Heart left ventricle (tissue), 13 donors: ENCODE measurements around the gene MGST3.

ENCODE experiments used
- POLR2A ChIP-seq, 2 donors: fragments of 450-650 bp; IDR thresholded peaks; one replicate each; pipeline ENCODE4 v1.6.1; 2017; ENCODE audit warnings: antibody characterized with exemption in 2 of 2, mild to moderate bottlenecking in 2 of 2, moderate library complexity in 2 of 2
- TF ChIP-seq, protein P1 (sequence below), 12 donors: fragments of 200-600 bp; sonication (generic) in 4 of 12; IDR thresholded peaks; one replicate each; pipeline versions ENCODE4 v1.5.0 to v1.8.0; 2018 to 2022; ENCODE audit warnings: antibody characterized with exemption in 12 of 12, mild to moderate bottlenecking in 5 of 12
- donor health status: ischemic (EF 13 %, LVEDD 7.1; RV severe dilation, severe dysfunction).
- donor health status: DM: no; HTN: yes; CAD: no.
- donor health status: DM: no; HTN: no; CAD: no.
- donor health status: ischemic (EF 25% LVEDD 6.9; RV normal size, moderate dysfunction).
- donor health status: ischemic (EF 25% LVEDD 5.7; RV mildly dilated, moderate dysfunction).
- donor health status: ischemic (EF 35%, LVEDD 5.7; RV mildly dilated, moderate dysfunction).
- donor health status: nonischemic (EF 11% LVEDD 7.7; RV severe dilation, severe dysfunction).
- donor health status: DM: yes; HTN: yes; CAD: no.
- donor health status: PGD.
- donor health status: ischemic (EF 29% LVEDD 5.4; RV normal size, mild dysfunction).
- donor health status: nonischemic (EF 23%, LVEDD 6.1; RV moderate dilation, normal function).

DNA sequence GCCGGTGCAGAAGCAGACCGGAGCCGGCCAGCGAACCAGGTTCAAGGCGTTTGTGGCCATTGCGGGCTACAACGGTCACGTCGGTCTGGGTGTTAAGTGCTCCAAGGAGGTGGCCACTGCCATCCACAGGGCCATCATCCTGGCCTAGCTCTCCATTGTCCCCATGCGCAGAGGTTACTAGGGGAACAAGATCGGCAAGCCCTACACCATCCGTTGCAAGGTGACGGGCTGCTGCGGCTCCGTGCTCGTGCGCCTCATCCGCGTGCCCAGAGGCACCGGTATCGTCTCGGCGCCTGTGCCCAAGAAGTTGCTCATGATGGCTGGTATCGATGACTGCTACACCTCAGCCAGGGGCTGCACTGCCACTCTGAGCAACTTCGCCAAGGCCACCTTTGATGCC is 49.1 kb upstream of the MGST3 start:
- TF ChIP-seq, protein P1, sequence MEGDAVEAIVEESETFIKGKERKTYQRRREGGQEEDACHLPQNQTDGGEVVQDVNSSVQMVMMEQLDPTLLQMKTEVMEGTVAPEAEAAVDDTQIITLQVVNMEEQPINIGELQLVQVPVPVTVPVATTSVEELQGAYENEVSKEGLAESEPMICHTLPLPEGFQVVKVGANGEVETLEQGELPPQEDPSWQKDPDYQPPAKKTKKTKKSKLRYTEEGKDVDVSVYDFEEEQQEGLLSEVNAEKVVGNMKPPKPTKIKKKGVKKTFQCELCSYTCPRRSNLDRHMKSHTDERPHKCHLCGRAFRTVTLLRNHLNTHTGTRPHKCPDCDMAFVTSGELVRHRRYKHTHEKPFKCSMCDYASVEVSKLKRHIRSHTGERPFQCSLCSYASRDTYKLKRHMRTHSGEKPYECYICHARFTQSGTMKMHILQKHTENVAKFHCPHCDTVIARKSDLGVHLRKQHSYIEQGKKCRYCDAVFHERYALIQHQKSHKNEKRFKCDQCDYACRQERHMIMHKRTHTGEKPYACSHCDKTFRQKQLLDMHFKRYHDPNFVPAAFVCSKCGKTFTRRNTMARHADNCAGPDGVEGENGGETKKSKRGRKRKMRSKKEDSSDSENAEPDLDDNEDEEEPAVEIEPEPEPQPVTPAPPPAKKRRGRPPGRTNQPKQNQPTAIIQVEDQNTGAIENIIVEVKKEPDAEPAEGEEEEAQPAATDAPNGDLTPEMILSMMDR (IDR thresholded peaks at IDR 0.05), result no peak
- no peak for TF ChIP-seq POLR2A (IDR thresholded peaks at IDR 0.05)
